HG02759 (cell line): ENCODE results near the gene ZNF469.

Experiments
- ATAC-seq: cut with Tn5 transposase; IDR thresholded peaks from one replicate; pipeline ENCODE4 v1.9.1; 2021; ENCODE audit warnings: mild to moderate bottlenecking, moderate library complexity; ENCODE audit not compliant: unreplicated experiment

Gene ZNF469

DNA sequence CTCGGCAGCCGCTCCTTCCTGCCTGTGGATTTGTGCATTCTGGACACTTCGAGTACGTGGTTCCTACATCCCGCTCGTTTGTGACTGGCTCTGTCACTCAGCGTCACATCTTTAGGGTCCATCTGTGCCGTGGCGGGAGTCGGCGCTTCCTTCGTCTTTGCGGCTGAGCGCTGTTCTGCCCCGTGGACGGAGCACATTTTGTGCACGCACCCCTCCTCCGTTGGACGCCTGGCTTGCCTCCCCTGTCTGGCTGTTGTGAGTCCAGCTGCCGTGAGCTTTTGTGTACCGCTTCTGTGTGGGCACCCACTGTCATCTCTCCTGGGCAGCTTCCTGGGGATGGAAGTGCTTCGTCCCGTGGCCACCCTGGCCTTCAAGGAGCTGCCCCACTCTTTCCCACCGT lies 6.4 kb downstream of the ZNF469 start:
- ATAC-seq, result no peak

GRCh38 chr16:88389621-88390160 lies 6.9 kb downstream of the ZNF469 start:
- no peak for ATAC-seq

GRCh38 chr16:88390265-88390664 lies 7.5 kb downstream of the ZNF469 start:
- ATAC-seq, result no peak

DNA sequence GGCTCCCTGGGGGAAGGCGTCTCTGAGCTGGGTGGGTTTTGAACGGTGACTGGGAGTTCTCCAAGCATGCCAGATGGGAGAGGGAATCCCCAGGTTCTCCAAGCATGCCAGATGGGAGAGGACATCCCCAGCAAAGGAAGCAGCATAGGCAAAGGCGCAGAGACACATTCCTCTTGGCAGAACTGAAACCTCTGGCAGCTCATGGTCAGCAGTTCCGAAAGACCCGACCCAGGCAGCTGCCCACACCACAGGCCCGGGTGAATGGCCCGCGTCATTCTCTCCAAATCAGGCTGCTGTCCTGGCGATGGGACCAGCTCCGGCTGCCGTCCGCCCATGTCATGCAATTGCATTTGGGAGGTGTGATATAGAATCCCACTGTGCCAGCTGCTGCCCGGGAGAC lies 8.0 kb downstream of the ZNF469 start:
- ATAC-seq, result no peak

DNA sequence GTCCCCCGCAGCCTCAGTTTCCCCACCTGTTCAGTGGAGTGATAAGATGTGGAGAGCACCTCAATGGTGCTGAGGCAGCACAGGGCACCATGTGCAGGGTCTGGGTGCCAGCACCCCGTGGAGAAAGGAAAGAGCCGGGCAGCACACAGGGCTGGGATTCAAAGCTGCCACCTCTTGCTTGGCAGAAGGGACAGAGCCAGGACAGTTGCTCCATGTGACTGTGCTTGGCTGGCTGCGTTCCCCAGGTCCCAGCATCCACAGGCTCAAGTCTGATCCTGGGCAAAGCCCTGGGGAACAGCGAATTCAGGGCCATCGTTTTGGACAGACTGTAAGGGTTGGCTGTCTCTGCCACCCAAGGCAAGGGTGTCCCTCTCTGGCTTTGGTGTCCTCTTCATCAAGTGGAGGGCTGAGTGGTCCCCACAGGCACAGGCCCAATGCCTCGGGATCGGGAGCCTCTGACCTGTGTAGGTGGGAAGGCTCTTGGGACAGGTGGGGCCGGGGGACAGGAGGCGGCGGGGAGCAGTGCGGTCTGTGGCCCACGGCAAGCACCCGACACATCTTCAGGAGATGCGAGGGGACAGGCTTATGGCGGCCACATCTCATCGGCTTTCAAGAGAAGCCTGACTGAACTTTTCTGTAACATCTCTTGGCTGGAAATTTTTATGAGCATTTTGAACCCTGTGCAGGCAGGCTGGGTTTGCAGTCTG lies 8.5 kb downstream of the ZNF469 start:
- ATAC-seq, result no peak

DNA sequence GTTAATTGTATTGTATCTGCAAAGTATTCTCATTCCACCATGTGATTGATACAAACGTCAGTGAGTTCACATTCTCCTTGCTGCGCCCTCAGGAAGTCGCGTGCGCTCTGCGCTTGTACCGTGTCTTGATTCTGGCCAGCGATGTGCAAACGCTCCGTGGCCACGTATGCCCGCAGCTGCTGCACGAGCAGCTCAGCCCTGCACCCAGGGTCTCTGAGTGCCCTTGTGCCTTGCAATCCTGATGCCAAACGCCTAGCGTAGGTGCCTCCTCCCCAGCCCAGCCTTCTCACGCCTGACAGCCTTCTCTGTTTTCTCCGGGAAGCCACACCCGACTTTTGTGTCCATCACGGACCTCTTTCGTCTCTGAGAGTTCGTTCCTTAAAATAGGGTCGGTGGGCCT lies 9.4 kb downstream of the ZNF469 start:
- no peak for ATAC-seq

GRCh38 chr16:88392616-88393015 lies 9.9 kb downstream of the ZNF469 start:
- ATAC-seq, result no peak

- ATAC-seq, result no peak
These were observed 10.3 kb downstream of the ZNF469 start for GRCh38 chr16:88393034-88393433.

- ATAC-seq, result no peak
These were observed 10.8 kb downstream of the ZNF469 start for GRCh38 chr16:88393571-88393970.

DNA sequence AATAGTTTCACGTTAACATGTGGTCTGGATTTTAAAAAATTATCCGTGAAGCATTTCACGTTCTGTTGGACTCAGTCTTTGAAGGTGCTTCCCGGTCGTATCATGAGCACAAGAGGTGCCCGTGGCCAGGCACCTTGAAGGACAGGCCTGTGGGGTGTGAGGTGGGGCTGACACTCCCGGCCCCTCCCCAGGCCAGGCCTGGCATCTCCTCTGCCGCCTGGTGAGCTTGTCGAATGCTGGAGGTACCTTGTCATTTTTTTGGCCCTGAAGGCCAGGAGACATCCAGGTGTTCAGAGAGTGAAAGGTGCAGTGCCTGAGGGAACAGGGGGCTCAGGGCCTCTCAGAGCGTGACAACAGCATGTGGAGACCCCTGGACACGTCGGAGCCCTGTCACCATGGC lies 11.7 kb downstream of the ZNF469 start:
- ATAC-seq, result no peak

DNA sequence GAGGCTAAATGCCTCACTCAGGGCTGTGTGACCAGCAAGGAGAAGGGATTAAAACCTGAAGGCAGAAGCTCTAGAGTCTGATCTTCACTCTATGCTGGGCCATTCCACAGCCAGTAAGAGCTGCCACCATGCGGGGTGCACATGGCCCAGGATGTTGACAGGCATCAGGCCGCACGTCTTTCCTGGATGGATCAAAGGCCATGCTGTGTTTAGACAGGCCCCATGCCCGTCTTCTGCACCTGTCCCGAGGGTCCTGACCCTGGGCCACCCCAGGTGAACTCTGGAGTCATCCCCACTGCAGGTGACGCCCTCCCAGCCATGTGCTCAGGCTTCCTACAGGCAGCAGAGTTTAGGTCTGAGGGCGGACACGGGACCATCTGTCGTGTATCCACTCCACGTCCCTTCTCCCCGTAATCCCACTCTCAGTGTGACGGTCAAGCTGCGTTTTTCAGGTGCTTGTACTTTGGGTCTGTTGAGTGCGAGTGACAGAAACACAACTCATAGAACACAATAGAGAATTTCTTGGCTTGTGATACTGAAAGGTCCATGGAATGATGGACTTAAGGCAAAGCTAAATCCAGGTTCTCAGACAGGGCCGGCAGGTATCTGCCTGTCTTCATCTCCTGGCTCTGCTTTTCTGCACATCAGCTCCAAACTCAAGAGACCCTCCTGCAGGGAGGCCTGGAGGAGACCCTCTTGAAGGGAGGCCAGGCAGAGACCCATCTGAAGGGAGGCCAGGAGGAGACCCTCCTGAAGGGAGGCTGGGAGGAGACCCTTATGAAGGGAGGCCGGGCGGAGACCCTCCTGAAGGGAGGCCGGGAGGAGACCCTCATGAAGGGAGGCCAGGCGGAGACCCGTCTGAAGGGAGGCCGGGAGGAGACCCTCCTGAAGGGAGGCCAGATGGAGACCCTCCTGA lies 13.2 kb downstream of the ZNF469 start:
- ATAC-seq, result no peak

- no peak for ATAC-seq
These were observed 15.6 kb downstream of the ZNF469 start for GRCh38 chr16:88398170-88398873.

DNA sequence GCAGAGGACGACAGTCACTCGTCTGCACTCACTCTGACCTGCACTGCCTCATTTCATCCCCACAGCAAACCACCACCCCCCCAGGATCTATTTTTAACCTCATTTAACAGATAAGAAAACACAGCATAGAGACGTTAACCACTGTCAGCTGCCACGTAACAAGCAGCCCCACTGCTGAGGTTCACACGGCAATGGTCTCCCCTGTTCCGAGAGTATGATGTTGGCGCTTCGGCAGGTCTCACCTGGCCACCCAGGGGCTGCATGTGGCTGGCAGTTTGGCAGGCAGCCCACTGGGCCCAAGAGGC lies 16.1 kb downstream of the ZNF469 start:
- no peak for ATAC-seq

- no peak for ATAC-seq
These were observed 17.4 kb downstream of the ZNF469 start for GRCh38 chr16:88400186-88400585.

DNA sequence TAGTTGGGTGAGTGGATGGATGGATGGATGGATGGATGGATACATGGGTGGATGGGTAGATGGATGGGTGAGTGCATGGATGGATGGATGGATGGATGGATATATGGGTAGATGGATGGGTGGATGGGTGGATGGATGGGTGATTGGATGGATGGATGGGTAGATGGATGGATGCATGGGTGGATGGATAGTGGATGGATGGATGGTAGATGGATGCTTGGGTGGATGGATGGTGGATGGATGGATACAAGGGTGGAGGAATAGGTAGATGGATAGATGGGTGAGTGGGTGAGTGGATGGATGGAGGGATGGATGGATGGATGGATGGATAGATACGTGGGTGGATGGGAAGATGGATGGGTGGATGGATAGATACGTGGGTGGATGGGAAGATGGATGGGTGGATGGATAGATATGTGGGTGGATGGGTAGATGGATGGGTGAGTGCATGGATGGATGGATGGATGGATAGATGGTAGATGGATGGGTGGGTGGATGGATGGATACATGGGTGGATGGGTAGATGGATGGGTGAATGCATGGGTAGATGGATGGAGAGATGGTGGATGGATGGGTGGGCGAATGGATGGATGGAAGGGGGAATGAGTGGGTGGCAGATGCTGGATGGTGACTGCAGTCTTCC lies 19.0 kb downstream of the ZNF469 start:
- ATAC-seq, result no peak

GRCh38 chr16:88402551-88403240 lies 19.9 kb downstream of the ZNF469 start:
- no peak for ATAC-seq

DNA sequence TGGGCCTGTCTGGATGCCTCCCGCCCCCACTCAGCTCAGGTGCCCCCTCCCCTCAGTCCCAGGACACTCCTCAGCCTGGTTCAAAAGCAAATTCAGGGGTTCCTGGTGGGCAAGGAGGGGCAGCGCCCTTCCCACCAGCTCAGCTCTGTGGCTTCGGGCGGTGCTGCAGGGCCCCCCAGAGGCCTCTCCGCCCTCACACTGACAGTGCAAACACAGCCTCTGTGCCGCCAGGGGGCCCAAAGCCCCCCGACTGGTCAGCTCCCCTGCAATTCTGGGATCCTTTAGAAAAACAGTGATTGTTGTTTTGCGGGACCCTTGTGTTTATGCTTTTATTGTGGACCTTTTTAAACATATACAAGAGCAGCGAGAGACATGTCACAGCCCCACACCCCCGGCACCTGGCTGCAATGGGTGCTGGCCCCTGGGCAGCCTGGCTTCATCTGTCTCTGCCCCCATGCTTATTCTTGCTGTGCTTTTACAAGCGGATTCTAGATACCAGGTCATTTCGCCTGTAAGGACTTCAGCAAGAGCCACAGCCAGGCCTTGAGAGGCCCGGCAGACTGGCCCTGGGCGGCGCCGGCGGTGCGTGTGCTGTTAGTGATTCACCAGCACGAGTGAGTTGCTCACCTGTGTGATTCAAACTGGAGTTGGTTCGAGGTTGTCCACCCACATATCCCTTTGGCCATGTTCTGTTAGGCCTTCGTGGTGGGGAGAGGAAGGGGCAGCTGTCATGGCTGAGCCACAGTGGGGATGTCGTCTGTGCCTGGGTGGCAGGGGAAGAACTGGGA lies 21.2 kb downstream of the ZNF469 start:
- ATAC-seq, result no peak

DNA sequence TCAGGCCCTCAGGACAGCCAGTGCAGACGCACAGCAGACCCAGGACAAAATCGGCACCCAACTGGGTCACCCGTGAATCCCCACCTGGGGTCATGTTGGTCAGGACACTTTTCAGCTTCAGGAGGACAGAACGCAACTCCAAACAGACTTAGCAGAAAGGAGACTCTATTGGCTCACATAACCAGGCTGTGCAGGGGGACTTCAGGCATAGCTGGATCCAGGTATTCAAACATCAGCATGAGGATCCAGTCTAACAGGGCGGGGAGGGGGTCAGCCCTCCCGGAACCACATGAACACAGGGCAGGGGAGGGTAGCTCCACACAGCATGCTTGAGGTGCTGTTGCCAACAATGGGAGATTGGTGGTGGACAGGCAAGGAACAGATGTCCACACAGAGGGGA lies 22.0 kb downstream of the ZNF469 start:
- no peak for ATAC-seq

DNA sequence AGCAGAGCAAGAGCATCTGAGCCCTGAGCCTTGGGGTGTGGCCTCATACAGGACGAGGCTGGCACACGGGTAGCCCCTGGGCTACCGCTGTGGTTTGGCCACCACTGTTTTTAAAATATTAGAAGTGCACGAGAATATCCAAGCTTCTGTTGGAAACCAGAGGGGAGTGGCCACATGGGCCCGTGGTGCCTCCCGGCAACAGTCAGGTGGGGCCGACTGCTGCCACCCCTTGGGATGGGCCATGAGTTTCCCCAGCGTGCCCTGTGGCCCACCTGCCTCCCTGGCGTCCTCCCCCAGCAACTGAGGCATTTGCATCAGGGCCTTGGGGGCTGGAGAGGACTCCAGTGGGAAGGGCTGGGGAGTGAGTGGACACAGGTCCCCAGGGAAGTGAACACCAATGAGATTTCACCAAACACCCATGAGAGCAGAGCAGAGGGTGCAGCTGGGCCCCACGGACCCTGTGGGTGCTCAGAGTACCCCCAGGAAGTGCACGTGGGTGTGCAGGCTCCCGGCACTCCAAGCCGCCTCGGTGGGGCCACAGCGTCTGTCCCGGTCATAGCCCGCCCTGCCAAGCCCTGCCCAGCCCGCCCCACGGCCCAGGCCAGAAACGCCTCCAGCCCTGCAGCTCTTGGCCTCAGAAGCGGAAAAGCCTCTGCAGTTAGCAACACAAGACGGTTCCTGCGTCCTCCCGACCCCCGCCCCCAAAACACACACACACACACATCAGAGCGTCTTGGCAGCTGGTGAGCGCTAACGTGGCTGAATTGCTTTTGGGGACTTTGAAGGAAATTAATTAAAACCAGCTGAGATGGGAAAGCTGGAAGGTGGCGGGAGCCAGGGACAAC lies 22.7 kb downstream of the ZNF469 start:
- no peak for ATAC-seq
